ENCODE measurements around the gene PHACTR3.

PHACTR3 gene

DNA sequence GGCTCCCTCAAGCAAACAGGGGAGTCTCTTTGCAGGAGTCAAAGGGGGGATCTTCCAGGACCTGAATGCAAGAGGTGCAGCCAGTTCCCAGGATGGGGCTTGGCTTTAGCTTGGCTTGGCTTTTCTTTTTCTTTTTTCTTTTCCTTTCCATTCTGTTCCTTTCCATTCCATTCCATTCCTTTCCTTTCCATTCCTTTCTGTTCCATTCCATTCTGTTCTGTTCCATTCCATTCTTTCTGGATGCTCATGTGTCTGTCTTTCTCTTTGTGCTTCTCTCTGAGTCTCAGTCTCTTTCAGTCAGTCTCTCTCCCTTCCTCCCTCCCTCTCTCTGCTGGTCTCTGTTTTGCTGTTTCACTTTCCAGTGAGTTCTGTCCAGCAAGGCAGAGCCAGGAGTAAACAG lies 163.3 kb downstream of the PHACTR3 start:
- no peak for DNase-seq

DNA sequence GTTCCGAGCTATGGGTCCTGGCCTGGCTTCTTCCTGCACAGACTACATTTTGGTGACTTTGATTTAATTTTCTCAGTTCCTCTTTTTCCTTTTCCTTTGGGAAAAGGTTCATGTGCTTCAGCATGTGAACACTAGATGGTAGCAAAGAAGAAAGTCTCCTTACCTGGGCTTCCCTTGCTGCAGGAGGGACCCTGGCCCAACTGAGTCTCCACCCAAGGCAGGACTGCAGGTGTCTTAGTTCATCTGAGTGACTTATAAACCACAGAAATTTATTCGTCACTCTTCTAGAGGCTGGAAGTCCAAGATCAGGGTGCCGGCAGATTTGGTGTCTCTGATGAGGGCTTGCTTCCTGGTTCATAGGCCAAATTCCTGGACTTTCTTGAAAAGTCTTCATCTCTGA lies 165.9 kb downstream of the PHACTR3 start:
- no peak for DNase-seq

- no peak for DNase-seq
Observed at GRCh38 chr20:59770851-59771250, 166.5 kb downstream of the PHACTR3 start.

DNA sequence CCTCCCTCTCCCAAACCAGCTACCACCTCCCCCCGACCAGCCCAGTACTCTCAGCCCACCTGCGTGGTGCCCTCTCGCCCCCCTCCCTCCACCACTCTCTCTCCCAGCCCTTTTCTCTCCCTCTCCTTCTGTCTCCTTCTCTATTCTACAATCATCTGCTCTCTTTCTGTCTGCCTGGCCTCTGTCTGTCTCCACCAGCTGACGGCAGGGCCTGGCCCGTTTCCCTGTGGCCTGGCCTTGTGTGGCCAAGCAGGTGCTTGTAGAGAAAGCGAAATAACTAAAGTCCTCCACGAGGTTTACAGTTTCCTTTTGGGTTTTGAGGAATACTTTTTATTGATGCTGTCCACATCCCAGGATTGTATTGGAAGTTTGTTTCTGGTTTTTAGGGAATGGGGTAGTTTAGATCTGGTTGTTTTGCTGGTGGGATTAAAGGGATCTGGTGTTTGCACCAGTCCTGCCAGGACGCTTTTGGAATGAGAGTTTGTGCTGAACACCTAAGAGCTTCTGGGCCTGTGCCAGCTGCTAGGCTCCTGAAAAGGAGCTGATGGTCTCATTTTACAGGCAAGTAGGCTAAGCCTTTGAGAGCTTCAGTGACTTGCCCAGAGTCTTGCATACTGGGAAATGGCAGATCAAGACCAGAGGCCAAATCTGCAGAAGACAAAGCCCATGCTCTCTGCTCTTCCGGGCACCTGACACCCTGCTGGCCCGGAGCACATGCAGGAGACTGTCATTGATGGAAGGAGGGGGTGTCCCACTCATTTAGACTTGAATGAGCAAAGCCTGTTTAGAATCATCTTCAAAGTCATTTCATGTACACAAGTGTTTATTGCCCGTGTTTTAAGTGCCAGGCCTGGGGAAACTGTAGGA lies 167.4 kb downstream of the PHACTR3 start:
- no peak for DNase-seq

- DNase-seq, result no peak
Observed at GRCh38 chr20:59772373-59772705, 168.0 kb downstream of the PHACTR3 start.

- DNase-seq, result no peak
Observed at GRCh38 chr20:59772931-59773913, 168.9 kb downstream of the PHACTR3 start.

DNA sequence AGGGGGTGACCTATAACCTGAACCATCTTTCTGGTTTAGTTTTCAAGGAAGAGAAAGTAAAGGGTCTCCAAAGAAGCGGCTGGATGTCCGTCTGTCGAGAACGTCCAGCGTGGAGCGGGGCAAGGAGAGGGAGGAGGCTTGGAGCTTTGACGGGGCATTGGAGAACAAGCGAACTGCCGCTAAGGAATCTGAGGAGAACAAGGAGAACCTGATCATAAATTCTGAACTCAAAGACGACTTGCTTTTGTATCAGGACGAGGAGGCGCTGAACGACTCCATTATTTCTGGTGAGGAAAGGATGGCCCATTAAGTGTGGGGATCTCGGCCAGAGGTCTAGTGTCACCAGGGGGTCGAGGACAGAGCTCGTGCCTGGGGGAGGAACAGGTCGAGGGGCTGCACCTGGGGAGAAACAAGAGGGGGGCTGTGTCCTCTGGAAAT lies 169.9 kb downstream of the PHACTR3 start:
- DNase-seq, result no peak

DNA sequence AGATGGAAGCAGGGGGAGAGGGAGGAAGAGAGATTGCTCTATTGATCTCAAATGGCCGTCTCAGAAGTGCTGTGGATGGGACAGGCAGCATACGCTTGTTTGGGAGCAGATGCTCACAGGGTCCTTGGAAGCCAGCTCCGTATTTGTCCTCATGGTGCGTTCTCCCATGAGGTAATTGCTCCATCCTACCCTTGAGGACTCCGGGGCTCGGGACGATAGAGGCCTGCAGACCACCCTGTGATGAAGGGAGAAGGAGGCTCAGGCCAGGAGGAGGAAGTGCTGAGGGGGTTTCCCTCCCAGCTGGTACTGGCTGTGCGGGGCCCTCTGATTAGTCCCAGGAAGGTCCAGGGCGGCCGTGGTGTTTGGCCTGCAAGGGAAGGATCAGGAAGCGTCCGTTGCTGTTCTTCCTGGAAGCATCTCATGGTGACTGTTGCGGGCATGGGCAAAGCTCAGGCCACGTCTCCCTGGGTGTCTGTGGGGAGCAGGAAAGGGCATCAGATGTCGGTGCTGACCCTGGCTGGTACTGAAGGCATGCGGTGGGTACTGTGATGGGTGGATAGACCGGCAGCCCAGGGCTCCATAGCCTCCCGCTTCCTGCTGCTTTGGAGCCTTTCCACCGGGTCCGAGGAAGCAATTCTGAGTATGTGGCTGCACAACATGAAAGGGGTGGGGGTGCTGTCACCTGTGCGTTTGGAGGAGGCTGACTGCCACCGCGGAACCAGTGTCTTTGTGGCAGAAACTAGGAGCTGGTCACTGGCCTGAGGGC lies 170.8 kb downstream of the PHACTR3 start:
- no peak for DNase-seq

GRCh38 chr20:59775687-59776055 lies 171.3 kb downstream of the PHACTR3 start:
- no peak for DNase-seq

DNA sequence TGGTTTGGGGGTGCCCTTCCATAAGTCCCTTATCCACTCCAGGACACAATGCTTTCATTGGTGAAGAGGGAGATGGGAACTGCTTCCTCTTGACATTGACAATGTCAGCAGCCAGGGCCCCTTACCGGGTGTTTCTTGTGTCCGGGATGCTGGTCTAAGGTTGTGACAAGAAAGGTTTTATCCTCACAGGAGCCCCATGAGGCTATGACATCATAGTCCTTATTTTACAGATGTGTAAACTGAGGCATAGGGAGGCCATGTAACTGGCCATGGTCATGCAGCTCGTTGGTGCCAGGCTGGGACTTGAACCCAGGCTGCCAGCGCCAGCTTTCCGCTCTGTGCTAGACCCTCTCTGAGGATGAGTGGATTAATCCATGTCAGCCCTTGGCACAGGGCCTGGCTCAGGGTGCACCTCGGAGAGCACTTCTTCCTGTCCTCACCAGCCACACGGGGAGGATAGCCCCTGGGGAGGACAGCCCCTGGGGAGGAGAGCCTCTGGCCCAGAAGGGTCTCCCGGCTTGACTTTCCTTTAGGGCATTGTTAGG lies 171.8 kb downstream of the PHACTR3 start:
- DNase-seq, result no peak

DNA sequence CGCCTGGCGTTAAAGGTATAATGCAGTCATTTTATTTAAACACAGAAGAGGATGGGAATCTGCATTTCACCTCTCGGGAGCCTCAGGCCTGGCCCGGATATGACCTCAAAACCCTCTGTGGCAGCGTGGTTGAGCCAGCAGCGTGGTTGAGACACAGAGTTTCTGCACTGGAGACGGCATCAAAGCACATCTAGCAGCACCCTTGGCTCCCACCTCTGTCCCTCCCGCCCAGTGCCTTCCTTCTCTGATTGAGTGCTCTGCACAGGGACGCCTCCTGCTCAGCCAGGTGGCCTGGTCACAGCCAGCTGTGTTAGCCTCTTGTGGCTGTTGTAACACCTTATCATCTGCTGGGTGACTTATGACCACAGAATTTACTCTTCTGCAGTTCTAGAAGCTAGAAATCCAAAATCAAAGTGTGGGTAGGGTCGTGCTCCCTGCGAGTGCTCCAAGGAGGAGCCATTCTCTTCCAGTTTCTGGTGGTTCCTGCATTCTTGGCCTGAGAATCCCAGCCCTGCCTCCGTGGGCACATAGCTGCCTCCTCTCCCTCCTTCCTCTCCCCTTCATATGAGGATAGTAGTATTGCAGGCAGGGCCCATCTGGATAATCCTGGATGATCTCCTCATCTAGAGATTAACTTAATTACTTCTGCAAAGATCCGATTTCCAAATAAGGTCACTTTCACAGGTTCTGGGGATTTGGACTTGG lies 172.4 kb downstream of the PHACTR3 start:
- no peak for DNase-seq

GRCh38 chr20:59777331-59777725 lies 173.0 kb downstream of the PHACTR3 start:
- no peak for DNase-seq

DNA sequence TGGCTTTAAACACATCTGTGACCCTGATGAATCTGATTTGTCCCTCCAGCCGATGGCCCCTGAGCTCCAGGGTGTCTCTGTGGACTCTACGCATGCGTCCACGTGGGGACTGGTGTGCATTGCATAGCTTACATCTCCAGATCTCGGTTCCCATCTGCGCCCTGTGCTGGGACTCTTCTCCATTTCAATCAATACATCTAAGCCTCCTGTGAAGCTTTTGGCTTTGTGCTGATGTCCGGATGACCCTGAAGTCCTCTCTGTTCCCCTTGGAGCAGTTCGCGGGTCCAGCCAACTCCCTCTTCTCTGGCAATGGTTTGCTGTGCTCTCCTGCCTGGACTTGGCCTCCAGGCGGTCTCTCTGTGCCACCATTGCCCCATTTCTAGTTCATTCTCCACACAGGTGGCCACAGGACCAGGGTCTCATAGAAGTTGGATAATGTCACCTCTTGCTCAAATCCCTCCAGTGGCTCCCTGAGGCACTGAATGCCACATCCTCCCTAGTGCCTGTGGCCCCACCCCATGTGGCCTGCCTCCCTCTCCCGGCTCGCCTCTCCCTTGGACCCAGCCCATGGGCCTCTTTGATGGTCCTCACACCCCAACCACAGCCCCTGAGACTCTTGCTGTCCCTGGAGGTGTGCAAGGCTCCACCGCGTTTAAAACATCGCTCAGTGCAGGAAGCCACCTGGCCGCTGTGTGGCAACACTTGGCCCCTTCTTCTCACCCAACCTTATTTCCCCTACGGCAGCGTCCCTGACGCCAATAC lies 173.7 kb downstream of the PHACTR3 start:
- DNase-seq, result no peak

DNA sequence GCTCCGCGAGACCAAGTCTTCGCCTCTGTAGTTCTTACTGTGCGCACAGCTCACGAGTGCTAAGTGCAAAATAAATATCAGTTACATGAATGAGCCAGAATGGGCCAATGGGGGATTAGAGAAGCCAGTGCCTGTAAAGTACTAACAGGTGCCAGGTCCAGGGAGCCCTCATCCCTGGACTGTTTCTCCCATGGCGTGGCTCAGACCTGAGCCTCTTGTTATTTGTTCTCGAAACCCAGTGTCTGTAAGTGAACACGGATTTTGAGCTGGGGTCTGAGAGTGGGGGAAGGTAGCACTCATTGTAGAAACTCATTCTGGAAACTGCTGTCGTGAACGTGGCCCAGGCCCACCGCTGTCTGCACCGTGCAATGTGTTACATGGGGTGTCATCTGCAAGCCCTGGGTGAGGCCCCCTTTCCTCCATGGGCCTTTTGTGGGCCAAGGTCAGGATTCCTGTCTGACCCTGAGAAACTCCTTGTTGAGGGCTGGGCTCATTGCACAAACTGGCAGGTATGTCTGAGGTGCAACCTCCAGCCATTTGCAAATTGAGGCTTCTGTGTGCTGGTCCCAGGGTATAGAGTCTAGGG lies 174.4 kb downstream of the PHACTR3 start:
- no peak for DNase-seq

GRCh38 chr20:59779656-59780380 lies 175.5 kb downstream of the PHACTR3 start:
- no peak for DNase-seq

- DNase-seq, result no peak
Observed at GRCh38 chr20:59780494-59781185, 176.3 kb downstream of the PHACTR3 start.

- DNase-seq, result no peak
Observed at GRCh38 chr20:59781226-59781625, 176.9 kb downstream of the PHACTR3 start.

DNA sequence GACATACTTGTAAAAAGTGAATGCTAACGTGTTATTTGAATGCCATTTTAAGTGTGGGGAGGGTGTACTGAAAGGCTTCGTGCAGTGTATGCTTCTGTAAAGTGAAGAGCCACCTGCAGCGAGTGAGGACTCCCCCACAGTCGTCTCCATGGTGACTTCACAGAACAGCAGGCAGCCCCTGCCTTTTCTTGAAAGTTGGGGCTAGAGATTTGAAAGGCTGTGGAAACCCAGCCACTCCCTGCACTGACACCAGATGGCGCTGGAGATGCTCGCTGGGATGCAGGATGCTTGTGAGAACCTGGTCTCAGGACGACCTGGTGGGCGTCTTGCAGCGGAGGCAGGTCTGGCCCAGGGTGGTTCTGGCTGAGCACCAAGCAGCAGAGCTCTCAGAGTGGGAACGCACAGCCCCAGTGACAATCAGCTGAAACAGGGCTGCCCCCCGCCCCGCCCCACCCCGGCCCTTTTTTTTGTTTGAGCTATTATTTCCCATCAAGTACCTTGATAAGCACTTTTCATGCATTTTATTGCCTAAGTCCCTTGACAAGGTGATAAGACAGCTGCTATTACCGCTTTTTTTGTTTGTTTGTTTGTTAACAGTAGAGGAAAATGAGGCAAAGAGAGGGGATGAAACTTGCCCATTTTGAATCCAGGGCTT lies 178.8 kb downstream of the PHACTR3 start:
- peak; percentile 53 for DNase-seq

GRCh38 chr20:59783641-59784010 lies 179.3 kb downstream of the PHACTR3 start:
- DNase-seq, result no peak

Measured in activated CD4-positive, alpha-beta T cell treated with anti-CD3 and anti-CD28 coated beads, Interleukin-10, Interleukin-2, amounts not matched to agents 100 ng/mL and 50 ng/mL, durations not matched to agents 16 hours and 8 hours (primary cell).